Epithelial cell of esophagus (primary cell): ENCODE measurements around the gene RTL5.

Experiments
- DNase-seq: peaks from one replicate; pipeline ENCODE4 v3.0.0; 2010; ENCODE audit warnings: low read depth
- H3K4me3 ChIP-seq: 2 replicates; pipeline ENCODE4 v1.5.1; 2011; ENCODE audit warnings: mild to moderate bottlenecking, low read length, control low read depth
- TF ChIP-seq, protein P1 (sequence below): IDR thresholded peaks from 2 replicates; pipeline ENCODE4 v1.5.1; 2011; ENCODE audit warnings: low read depth, mild to moderate bottlenecking, low read length, control low read depth, inconsistent platforms; ENCODE audit not compliant: insufficient read depth; ENCODE audit errors: missing control alignments

Gene RTL5

DNA sequence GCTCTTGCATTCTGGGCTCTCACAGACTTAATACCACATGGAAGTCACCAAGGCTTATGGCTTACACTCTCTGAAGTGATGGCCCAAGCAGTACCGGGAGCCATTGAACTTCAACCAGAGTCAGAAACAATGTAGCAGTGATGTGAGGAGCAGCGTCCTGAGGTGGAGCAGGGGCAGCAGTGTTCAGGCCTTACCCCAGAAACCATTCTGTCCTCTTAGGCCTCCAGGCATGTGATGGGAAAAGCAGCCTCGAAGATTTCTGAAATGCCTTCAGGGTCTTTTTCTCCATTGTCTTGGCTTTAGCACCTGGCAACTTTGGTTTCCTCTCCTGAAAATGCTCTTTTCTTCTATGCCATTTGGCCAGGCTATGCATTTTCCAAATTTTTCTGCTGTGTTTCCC lies 27.1 kb upstream of the RTL5 start:
- H3K4me3 ChIP-seq = no peak overlapping the region
- DNase-seq = no peak
- TF ChIP-seq, protein P1, sequence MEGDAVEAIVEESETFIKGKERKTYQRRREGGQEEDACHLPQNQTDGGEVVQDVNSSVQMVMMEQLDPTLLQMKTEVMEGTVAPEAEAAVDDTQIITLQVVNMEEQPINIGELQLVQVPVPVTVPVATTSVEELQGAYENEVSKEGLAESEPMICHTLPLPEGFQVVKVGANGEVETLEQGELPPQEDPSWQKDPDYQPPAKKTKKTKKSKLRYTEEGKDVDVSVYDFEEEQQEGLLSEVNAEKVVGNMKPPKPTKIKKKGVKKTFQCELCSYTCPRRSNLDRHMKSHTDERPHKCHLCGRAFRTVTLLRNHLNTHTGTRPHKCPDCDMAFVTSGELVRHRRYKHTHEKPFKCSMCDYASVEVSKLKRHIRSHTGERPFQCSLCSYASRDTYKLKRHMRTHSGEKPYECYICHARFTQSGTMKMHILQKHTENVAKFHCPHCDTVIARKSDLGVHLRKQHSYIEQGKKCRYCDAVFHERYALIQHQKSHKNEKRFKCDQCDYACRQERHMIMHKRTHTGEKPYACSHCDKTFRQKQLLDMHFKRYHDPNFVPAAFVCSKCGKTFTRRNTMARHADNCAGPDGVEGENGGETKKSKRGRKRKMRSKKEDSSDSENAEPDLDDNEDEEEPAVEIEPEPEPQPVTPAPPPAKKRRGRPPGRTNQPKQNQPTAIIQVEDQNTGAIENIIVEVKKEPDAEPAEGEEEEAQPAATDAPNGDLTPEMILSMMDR = no peak

DNA sequence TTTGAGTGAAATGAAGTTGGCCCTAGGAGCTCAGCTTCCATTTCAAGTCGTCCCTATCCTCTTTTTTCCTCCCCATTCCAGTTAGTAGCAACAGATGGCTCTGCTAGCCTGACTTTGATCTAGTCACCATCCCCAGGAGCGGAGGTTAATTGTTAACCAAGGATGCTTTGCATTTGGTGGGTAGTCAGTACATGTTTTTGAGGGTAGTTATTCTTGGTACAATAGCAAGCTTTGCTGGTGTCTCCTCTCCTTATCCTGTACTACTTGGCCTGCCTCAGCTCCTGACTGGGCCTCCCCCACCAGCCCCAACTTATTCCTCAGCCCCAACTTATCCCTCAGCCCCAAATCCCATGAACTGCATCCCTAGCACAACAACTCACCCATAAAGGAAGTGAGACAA lies 14.8 kb upstream of the RTL5 start:
- TF ChIP-seq, protein P1 = no peak
- no peak for DNase-seq
- H3K4me3 ChIP-seq = no peak overlapping the region

DNA sequence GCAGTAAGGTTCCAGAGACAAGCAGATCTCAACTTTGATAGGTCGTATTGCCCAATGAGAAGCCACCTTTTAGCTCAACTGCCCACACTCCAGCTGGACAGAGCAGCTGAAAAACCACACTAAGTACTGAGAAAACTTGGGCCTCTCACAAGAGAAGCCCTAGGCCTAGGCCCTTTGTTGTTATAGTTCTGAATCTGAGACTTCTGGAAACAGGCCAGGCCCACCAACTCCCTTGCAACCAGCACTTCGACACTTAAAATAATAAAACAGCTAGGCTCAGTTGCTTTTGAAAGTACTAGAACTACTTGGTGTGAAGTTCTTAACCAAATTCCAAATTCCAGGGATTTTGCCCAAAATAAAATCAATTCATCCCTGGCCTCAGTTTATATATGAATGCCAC lies 13.5 kb upstream of the RTL5 start:
- no peak overlapping the region for H3K4me3 ChIP-seq
- DNase-seq = no peak
- TF ChIP-seq, protein P1 = no peak

DNA sequence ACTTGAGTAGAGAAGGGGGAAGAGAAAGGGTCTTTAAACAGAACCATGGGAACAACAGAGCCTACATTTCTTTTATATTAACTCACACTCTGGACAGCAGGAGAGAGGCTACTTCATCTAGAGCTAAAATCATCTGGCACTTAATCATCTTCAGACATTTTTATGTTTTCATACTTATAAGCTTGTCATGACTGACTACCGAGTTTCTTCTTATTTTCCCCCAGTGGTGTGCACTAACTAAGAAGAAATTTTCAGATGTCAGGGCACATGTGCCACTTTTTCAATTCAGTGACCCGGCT lies 11.8 kb upstream of the RTL5 start:
- TF ChIP-seq, protein P1 = no peak
- DNase-seq = no peak
- H3K4me3 ChIP-seq = no peak overlapping the region

DNA sequence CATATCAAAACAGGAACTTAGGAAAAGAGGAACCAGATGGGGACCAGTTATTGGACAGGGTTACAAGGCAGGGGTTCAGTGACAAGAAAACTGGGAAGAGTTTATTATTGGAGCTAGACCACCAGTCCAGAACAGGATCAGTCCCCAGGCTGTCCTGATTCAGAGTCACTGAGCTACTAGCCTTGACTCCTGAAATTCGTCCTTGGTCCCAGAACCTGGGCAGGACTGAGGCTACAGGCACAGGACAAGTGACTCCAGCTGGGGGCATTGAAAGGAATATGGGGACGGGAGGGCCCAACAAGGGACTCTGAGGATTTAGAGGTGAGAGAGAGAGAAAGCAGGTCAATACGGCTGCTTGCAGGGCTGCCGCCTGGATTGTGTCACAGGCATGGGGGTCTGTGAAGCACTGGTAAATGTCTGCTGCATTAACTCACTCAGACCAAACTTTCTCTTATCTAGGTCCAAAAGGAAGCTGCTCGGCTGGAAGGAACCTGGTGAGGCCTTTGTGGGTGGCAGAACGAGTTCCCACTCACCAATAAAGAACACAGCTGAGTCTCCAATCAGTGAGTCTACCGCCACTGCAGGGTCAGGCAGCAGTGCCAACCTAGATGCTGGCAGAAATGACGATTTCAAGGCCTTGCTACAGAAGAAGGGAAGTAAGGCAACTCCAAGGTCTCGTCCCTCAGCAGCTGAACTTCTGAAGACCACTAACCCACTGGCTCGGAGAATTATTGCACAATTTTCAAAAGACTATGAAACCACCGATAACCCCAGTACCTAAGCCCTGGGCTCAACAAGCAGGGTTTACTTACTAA lies 11.3 kb upstream of the RTL5 start:
- DNase-seq = no peak
- H3K4me3 ChIP-seq = no peak overlapping the region
- TF ChIP-seq, protein P1 = no peak

DNA sequence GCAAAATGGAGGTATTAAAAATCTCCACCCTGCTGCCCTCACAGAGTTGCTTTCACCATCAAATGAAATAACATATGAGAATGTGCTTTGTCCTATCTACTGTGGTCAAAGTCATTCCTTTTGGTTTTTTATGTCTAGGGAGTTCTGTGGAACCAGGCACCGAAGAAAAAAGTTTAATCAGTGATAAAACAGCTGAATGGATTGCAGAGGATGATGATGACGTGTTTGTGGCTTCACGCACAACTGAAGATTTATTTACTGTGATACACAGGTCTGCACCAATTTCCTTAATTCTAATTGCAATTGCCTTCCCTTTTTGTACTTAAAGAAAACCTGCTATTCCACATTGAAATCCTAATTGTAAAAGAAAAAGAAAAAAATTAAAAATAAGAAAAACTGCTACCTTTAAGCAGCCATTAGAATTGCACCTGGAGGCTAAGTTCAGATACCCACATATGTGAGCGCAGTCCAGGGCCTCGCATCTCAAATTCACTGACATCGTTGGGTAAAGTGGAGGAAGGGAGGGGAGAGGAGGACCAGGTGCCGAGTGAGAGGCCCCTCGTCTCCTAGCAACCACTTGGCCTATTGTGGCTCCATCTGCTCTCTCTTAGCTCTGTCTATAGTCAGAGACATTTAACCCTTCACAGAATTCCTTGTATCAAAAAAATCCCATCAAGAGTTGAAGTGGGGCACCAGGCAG lies 10.5 kb upstream of the RTL5 start:
- no peak for DNase-seq
- no peak overlapping the region for H3K4me3 ChIP-seq
- TF ChIP-seq, protein P1 = no peak
